ENCODE measurements around the gene KRTAP9-6. TPM values are rescaled to one million over a fixed set of nuclear protein-coding genes. Genes with fewer than 3 reads are reported as not detected.

The KRTAP9-6 gene, protein sequence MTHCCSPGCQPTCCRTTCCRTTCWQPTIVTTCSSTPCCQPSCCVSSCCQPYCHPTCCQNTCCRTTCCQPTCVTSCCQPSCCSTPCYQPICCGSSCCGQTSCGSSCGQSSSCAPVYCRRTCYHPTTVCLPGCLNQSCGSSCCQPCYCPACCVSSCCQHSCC
- total RNA-seq = not detected in 2 replicates

GRCh38 chr17:41265078-41265477, at the start of gene KRTAP9-6:
KRTAP9-6 (plus strand) TSS chr17:41265378; CDS start chr17:41265378, 0 bp downstream.

GRCh38 chr17:41226598-41227095, 38.5 kb upstream of the KRTAP9-6 start, which contains the start of gene KRTAP9-2:
KRTAP9-2 (plus strand) TSS chr17:41226648; CDS start chr17:41226655, 7 bp downstream.

GRCh38 chr17:41232399-41233105, 32.6 kb upstream of the KRTAP9-6 start, which contains the start of gene KRTAP9-3:
KRTAP9-3 (plus strand) TSS chr17:41232449; CDS start chr17:41232502, 53 bp downstream.

DNA sequence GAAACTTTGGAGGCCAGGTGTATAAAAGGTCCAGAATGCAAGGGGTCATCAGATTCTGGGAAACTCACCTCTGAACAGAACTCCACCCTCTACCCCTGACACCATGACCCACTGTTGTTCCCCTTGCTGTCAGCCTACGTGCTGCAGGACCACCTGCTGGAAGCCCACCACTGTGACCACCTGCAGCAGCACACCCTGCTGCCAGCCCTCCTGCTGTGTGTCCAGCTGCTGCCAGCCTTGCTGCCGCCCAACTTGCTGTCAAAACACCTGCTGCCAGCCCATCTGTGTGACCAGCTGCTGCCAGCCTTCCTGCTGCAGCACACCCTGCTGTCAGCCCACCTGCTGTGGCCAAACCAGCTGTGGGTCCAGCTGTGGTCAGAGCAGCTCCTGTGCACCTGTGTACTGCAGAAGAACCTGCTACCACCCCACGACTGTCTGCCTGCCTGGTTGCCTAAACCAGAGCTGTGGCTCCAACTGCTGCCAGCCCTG, 27.2 kb upstream of the KRTAP9-6 start, which contains the start of gene KRTAP9-8:
Gene KRTAP9-8, plus strand, starts transcription at position 51 of the 489 bp plus-strand sequence. Its CDS starts 53 bp downstream, at position 104.

DNA sequence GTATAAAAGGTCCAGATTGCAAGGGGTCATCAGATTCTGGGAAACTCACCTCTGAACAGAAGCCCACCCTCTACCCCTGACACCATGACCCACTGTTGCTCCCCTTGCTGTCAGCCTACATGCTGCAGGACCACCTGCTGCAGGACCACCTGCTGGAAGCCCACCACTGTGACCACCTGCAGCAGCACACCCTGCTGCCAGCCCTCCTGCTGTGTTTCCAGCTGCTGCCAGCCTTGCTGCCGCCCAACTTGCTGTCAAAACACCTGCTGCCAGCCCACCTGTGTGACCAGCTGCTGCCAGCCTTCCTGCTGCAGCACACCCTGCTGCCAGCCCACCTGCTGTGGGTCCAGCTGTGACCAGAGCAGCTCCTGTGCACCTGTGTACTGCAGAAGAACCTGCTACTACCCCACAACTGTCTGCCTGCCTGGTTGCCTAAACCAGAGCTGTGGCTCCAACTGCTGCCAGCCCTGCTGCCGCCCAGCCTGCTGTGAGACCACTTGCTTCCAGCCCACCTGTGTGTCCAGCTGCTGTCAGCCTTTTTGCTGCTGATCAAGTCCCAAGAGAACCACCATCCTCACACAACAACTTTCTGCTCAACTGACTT, 15.4 kb upstream of the KRTAP9-6 start, which contains the start of gene KRTAP9-4:
Gene KRTAP9-4, plus strand, starts transcription at position 51 of the 604 bp plus-strand sequence. Its CDS starts 34 bp downstream, at position 85.

DNA sequence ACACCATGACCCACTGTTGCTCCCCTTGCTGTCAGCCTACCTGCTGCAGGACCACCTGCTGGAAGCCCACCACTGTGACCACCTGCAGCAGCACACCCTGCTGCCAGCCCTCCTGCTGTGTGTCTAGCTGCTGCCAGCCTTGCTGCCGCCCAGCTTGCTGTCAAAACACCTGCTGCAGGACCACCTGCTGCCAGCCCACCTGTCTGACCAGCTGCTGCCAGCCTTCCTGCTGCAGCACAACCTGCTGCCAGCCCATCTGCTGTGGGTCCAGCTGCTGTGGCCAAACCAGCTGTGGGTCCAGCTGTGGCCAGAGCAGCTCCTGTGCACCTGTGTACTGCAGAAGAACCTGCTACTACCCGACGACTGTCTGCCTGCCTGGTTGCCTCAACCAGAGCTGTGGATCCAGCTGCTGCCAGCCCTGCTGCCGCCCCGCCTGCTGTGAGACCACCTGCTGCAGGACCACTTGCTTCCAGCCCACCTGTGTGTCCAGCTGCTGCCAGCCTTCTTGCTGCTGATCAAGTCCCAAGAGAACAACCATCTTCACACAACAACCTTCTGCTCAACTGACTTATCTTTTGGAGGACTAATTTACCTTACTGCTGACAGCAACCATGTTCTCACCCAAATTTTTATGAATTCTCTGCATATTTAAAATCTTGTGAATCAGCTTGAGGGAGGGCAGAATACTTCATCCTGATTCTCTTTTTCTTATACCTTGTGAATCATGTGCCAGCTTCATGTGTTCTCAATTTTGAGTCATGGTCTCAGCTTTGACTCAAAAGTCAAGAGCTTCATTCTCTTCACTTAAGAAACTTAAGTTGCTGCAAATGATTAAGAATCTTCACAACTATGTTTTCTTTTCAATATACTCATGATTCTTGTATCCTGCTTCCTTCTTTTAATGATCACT, 9.5 kb upstream of the KRTAP9-6 start, which contains the start of gene KRTAP9-9:
Gene KRTAP9-9, plus strand, starts transcription at position 4 of the 910 bp plus-strand sequence.

GRCh38 chr17:41275648-41276190, 10.5 kb downstream of the KRTAP9-6 start, which contains the start of gene KRTAP9-7:
KRTAP9-7 (plus strand) TSS chr17:41275698; CDS start chr17:41275698, 0 bp downstream.

DNA sequence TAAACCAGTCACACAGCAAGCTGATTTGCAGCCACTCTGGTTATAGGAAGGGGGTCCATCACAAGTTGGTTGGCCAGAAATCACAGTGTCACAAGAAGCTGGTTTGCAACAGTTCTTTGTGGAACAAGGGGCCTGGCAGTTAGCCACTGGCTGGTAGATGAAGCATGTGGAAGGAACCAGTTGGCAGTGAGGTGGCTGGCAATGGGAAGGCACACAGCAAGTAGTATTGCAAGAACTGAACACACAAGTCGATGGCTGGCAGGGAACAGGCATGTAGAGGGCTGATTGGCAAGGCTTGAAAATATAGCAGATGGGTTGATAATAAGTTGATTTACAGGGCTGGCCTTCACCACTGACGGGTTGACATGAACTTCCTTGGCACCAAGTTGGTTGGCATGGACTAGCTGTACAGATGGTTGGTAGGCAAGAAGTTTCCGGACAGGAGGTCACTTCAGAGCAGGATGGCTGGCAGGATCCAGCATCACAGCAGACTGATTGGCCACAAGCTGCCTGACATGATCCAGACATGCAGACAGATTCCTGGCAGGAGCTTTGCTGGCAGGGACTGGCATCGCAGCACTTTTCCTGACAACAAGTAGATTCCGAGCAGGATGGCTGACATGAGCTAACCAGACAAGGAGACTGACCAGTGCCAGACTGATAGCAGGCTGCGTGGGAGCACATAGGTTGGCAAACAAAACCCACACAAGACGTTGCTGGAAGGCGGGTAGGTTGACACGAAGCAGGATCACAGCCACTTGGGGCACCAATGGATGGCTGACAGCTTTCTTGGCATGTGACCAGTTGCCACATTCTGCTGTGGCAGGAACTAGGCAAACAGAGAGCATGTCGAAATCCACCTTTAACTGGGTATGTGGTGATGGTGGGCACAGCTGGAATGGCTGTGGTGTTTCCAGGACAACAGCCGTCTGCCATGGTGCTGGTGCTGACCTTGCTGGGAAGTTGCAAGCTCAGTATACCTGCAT, 37.0 kb downstream of the KRTAP9-6 start, which contains the start of gene KRTAP29-1:
Gene KRTAP29-1, minus strand, starts transcription at position 936 of the 986 bp plus-strand sequence. Its CDS starts 0 bp downstream, at position 936.

GRCh38 chr17:41308918-41309359, 43.8 kb downstream of the KRTAP9-6 start, which contains the start of gene KRTAP16-1:
KRTAP16-1 (minus strand) TSS chr17:41309309; CDS start chr17:41309253, 56 bp downstream.

GRCh38 chr17:41315204-41315794, 50.1 kb downstream of the KRTAP9-6 start, which contains the start of gene KRTAP17-1:
KRTAP17-1 (minus strand) TSS chr17:41315710; CDS start chr17:41315650, 60 bp downstream.

Other genes with a start within 250 kb of the KRTAP9-6 start
- not detected in 2 replicates for gene KRTAP1-5, start 238.2 kb upstream of the KRTAP9-6 start, total RNA-seq
- not detected in 2 replicates for gene KRTAP1-4, start 235.2 kb upstream of the KRTAP9-6 start, total RNA-seq
- gene KRTAP1-3, start 230.5 kb upstream of the KRTAP9-6 start, total RNA-seq = not detected in 2 replicates
- gene KRTAP1-1, start 223.9 kb upstream of the KRTAP9-6 start, total RNA-seq = not detected in 2 replicates
- gene KRTAP2-1, start 218.1 kb upstream of the KRTAP9-6 start, total RNA-seq = not detected in 2 replicates
- not detected in 2 replicates for gene KRTAP2-2, start 210.1 kb upstream of the KRTAP9-6 start, total RNA-seq
- not detected in 2 replicates for gene KRTAP2-3, start 205.3 kb upstream of the KRTAP9-6 start, total RNA-seq
- not detected in 2 replicates for gene KRTAP2-4, start 199.5 kb upstream of the KRTAP9-6 start, total RNA-seq
- not detected in 2 replicates for gene KRTAP4-7, start 181.2 kb upstream of the KRTAP9-6 start, total RNA-seq
- not detected in 2 replicates for gene KRTAP4-8, start 167.2 kb upstream of the KRTAP9-6 start, total RNA-seq
- gene KRTAP4-16, start 163.2 kb upstream of the KRTAP9-6 start, total RNA-seq = not detected in 2 replicates
- gene KRTAP4-9, start 160.0 kb upstream of the KRTAP9-6 start, total RNA-seq = not detected in 2 replicates
- gene KRTAP4-11, start 147.0 kb upstream of the KRTAP9-6 start, total RNA-seq = not detected in 2 replicates
- gene KRTAP4-12, start 141.2 kb upstream of the KRTAP9-6 start, total RNA-seq = not detected in 2 replicates
- not detected in 2 replicates for gene KRTAP4-6, start 124.8 kb upstream of the KRTAP9-6 start, total RNA-seq
- gene KRTAP4-5, start 115.6 kb upstream of the KRTAP9-6 start, total RNA-seq = not detected in 2 replicates
- not detected in 2 replicates for gene KRTAP4-4, start 104.6 kb upstream of the KRTAP9-6 start, total RNA-seq
- not detected in 2 replicates for gene KRTAP4-3, start 97.2 kb upstream of the KRTAP9-6 start, total RNA-seq
- gene KRTAP4-2, start 87.2 kb upstream of the KRTAP9-6 start, total RNA-seq = not detected in 2 replicates
- gene KRTAP4-1, start 80.5 kb upstream of the KRTAP9-6 start, total RNA-seq = not detected in 2 replicates
- gene KRTAP9-1, start 75.5 kb upstream of the KRTAP9-6 start, total RNA-seq = not detected in 2 replicates
- gene KRTAP9-2, start 38.7 kb upstream of the KRTAP9-6 start, total RNA-seq = not detected in 2 replicates
- not detected in 2 replicates for gene KRTAP9-3, start 32.9 kb upstream of the KRTAP9-6 start, total RNA-seq
- gene KRTAP9-8, start 27.4 kb upstream of the KRTAP9-6 start, total RNA-seq = not detected in 2 replicates
- gene KRTAP9-4, start 15.7 kb upstream of the KRTAP9-6 start, total RNA-seq = not detected in 2 replicates
- gene KRTAP9-9, start 10.0 kb upstream of the KRTAP9-6 start, total RNA-seq = not detected in 2 replicates
- gene KRTAP9-7, start 10.3 kb downstream of the KRTAP9-6 start, total RNA-seq = not detected in 2 replicates
- gene KRTAP29-1, start 37.5 kb downstream of the KRTAP9-6 start, total RNA-seq = not detected in 2 replicates
- not detected in 2 replicates for gene KRTAP16-1, start 43.9 kb downstream of the KRTAP9-6 start, total RNA-seq
- not detected in 2 replicates for gene KRTAP17-1, start 50.3 kb downstream of the KRTAP9-6 start, total RNA-seq
- not detected in 2 replicates for gene KRT33A, start 85.5 kb downstream of the KRTAP9-6 start, total RNA-seq
- not detected in 2 replicates for gene KRT33B, start 104.4 kb downstream of the KRTAP9-6 start, total RNA-seq
- not detected in 2 replicates for gene KRT34, start 116.9 kb downstream of the KRTAP9-6 start, total RNA-seq
- not detected in 2 replicates for gene KRT31, start 132.2 kb downstream of the KRTAP9-6 start, total RNA-seq
- not detected in 2 replicates for gene KRT37, start 159.2 kb downstream of the KRTAP9-6 start, total RNA-seq
- not detected in 2 replicates for gene KRT38, start 175.6 kb downstream of the KRTAP9-6 start, total RNA-seq
- not detected in 2 replicates for gene KRT32, start 202.0 kb downstream of the KRTAP9-6 start, total RNA-seq
- gene KRT35, start 215.8 kb downstream of the KRTAP9-6 start, total RNA-seq = not detected in 2 replicates
- 0.13 TPM in 1 of 2 replicates, not detected in the other for gene KRT36, start 224.5 kb downstream of the KRTAP9-6 start, total RNA-seq
- not detected in 2 replicates for gene KRT13, start 240.2 kb downstream of the KRTAP9-6 start, total RNA-seq